Epidermal melanocyte (primary cell): ENCODE measurements around the gene ADAMTSL3.

Source experiments
- DNase-seq: peaks from one replicate; pipeline ENCODE4 v3.0.0; 2011; ENCODE audit warnings: low spot score; ENCODE audit not compliant: insufficient read length

The ADAMTSL3 gene

GRCh38 chr15:83918011-83918410 lies 264.1 kb downstream of the ADAMTSL3 start:
- no peak for DNase-seq

GRCh38 chr15:83919319-83919830 lies 265.5 kb downstream of the ADAMTSL3 start:
- DNase-seq: no peak

- no peak for DNase-seq
Measured at GRCh38 chr15:83919978-83920510, 266.1 kb downstream of the ADAMTSL3 start.

- no peak for DNase-seq
Measured at GRCh38 chr15:83922649-83923294, 268.8 kb downstream of the ADAMTSL3 start.

- DNase-seq: no peak
Measured at GRCh38 chr15:83926116-83926515, 272.2 kb downstream of the ADAMTSL3 start.

GRCh38 chr15:83927704-83928391 lies 273.9 kb downstream of the ADAMTSL3 start:
- no peak for DNase-seq

- no peak for DNase-seq
Measured at GRCh38 chr15:83928392-83928734, 274.4 kb downstream of the ADAMTSL3 start.

GRCh38 chr15:83928878-83929418 lies 275.0 kb downstream of the ADAMTSL3 start:
- DNase-seq: no peak

- DNase-seq: no peak
Measured at GRCh38 chr15:83929619-83930018, 275.7 kb downstream of the ADAMTSL3 start.

- no peak for DNase-seq
Measured at GRCh38 chr15:83930392-83931212, 276.7 kb downstream of the ADAMTSL3 start.

- no peak for DNase-seq
Measured at GRCh38 chr15:83935774-83936173, 281.9 kb downstream of the ADAMTSL3 start.

GRCh38 chr15:83940136-83940535 lies 286.2 kb downstream of the ADAMTSL3 start:
- DNase-seq: no peak

- DNase-seq: no peak
Measured at GRCh38 chr15:83943043-83943442, 289.1 kb downstream of the ADAMTSL3 start.

- DNase-seq: no peak
Measured at GRCh38 chr15:83943849-83944404, 290.0 kb downstream of the ADAMTSL3 start.

GRCh38 chr15:83947156-83947555 lies 293.2 kb downstream of the ADAMTSL3 start:
- peak; percentile 77 for DNase-seq

GRCh38 chr15:83954506-83954905 lies 300.6 kb downstream of the ADAMTSL3 start:
- DNase-seq: no peak

GRCh38 chr15:83955806-83956265 lies 301.9 kb downstream of the ADAMTSL3 start:
- no peak for DNase-seq

- DNase-seq: no peak
Measured at GRCh38 chr15:83956887-83957286, 303.0 kb downstream of the ADAMTSL3 start.

GRCh38 chr15:83959477-83959876 lies 305.6 kb downstream of the ADAMTSL3 start:
- no peak for DNase-seq

GRCh38 chr15:83960192-83960829 lies 306.4 kb downstream of the ADAMTSL3 start:
- no peak for DNase-seq

- DNase-seq: no peak
Measured at GRCh38 chr15:83961311-83961710, 307.4 kb downstream of the ADAMTSL3 start.
